Mesendoderm (in vitro differentiated cells): Measurements from ENCODE around the gene RNGTT.

Experiments
- DNase-seq: peaks from one replicate; pipeline ENCODE4 v3.0.0; 2013
- H2AK5ac ChIP-seq: 2 replicates; pipeline ENCODE4 v1.6.1; 2013; ENCODE audit warnings: low read length, inconsistent platforms
- H2BK120ac ChIP-seq: 2 replicates; pipeline ENCODE4 v1.6.1; 2013; ENCODE audit warnings: low read depth, mild to moderate bottlenecking, low read length, moderate library complexity, mixed read lengths
- H2BK15ac ChIP-seq: replicated peaks from 2 replicates; pipeline ENCODE4 v1.6.1; 2013; ENCODE audit warnings: low read depth, mild to moderate bottlenecking, moderate library complexity
- H2BK5ac ChIP-seq: 2 replicates; pipeline ENCODE4 v1.6.1; 2013; ENCODE audit warnings: low read length, inconsistent platforms
- H3K18ac ChIP-seq: 2 replicates; pipeline ENCODE4 v1.6.1; 2013; ENCODE audit warnings: mild to moderate bottlenecking, low read length, mixed read lengths
- H3K23ac ChIP-seq: one replicate; pipeline ENCODE4 v1.6.1; 2013; ENCODE audit warnings: low read length
- H3K27ac ChIP-seq: 2 replicates; pipeline ENCODE4 v1.5.1; 2013; ENCODE audit warnings: low read depth, mild to moderate bottlenecking, inconsistent platforms, low read length, moderate library complexity
- H3K27me3 ChIP-seq: 2 replicates; pipeline ENCODE4 v1.6.1; 2013; ENCODE audit warnings: low read length, control low read depth, mild to moderate bottlenecking, inconsistent platforms; ENCODE audit not compliant: insufficient read depth, poor library complexity
- H3K36me3 ChIP-seq: 2 replicates; pipeline ENCODE4 v1.6.1; 2013; ENCODE audit warnings: low read length, inconsistent platforms; ENCODE audit not compliant: control insufficient read depth, insufficient read depth
- H3K4ac ChIP-seq: one replicate; pipeline ENCODE4 v1.6.1; 2013; ENCODE audit warnings: low read depth, mild to moderate bottlenecking, low read length, moderate library complexity
- H3K4me1 ChIP-seq: 2 replicates; pipeline ENCODE4 v1.6.1; 2013; ENCODE audit warnings: low read depth, low read length, inconsistent platforms; ENCODE audit not compliant: control insufficient read depth
- H3K4me2 ChIP-seq: 2 replicates; pipeline ENCODE4 v1.6.1; 2013; ENCODE audit warnings: low read length
- H3K4me3 ChIP-seq: 2 replicates; pipeline ENCODE4 v1.5.1; 2013; ENCODE audit warnings: mild to moderate bottlenecking, low read length
- H3K56ac ChIP-seq: one replicate; pipeline ENCODE4 v1.6.1; 2013; ENCODE audit warnings: low read length
- H3K79me1 ChIP-seq: 2 replicates; pipeline ENCODE4 v1.6.1; 2013; ENCODE audit warnings: low read length, inconsistent platforms
- H3K79me2 ChIP-seq: 2 replicates; pipeline ENCODE4 v1.6.1; 2013; ENCODE audit warnings: mild to moderate bottlenecking, low read length; ENCODE audit not compliant: control insufficient read depth, insufficient read depth
- H3K9ac ChIP-seq: 2 replicates; pipeline ENCODE4 v1.6.1; 2013; ENCODE audit warnings: low read length, inconsistent platforms
- H4K5ac ChIP-seq: one replicate; pipeline ENCODE4 v1.6.1; 2013; ENCODE audit warnings: low read length
- H4K8ac ChIP-seq: one replicate; pipeline ENCODE4 v1.6.1; 2013; ENCODE audit warnings: low read depth, mild to moderate bottlenecking, control low read depth, low read length, moderate library complexity
- WGBS: extraction: QIAGEN DNeasy Blood & Tissue Kit; methylation state at CpG from one replicate; pipeline ENCODE4 v1.1.7; 2013; ENCODE audit warnings: low lambda C conversion rate, missing lambda C conversion rate; ENCODE audit not compliant: insufficient coverage; ENCODE audit errors: extremely low coverage; 5-methylcytosine and 5-hydroxymethylcytosine counted together

RNGTT gene

DNA sequence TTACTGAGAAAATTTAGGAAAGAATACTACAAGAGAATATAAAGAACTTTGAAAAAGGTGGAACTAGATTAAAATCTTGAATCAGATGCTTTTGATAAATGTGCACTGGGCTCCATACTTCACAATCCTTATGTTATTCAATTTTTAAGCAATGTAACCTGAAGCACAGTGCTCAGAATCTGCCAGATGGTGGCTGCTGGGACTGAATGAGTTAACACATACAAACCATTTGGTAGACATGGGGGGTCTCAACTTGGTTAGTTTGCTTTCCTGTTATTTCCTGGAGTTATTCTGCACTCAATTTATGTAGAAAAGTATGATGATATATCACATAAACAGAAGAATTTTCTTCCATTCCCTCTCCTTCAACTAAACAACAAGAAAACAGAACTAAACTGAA is 326.5 kb downstream of the RNGTT start:
- H3K4ac ChIP-seq, result no peak overlapping the region
- no peak overlapping the region for H2BK5ac ChIP-seq
- H3K36me3 ChIP-seq, result no peaks in the 10 kb centered on the region
- H4K5ac ChIP-seq, result no peak overlapping the region
- no peak overlapping the region for H3K27ac ChIP-seq
- no peaks in the 10 kb centered on the region for H3K79me2 ChIP-seq
- no peak overlapping the region for H4K8ac ChIP-seq
- H3K23ac ChIP-seq, result no peak overlapping the region
- H3K4me2 ChIP-seq, result no peak overlapping the region
- H3K18ac ChIP-seq, result no peak overlapping the region
- H2AK5ac ChIP-seq, result no peak overlapping the region
- no peak overlapping the region for H3K56ac ChIP-seq
- H3K9ac ChIP-seq, result no peak overlapping the region
- DNase-seq, result peak; percentile 62
- no peak overlapping the region for H3K4me3 ChIP-seq
- no peaks in the 10 kb centered on the region for H3K79me1 ChIP-seq
- no peak overlapping the region for H2BK15ac ChIP-seq
- no peaks in the 10 kb centered on the region for H3K4me1 ChIP-seq
- H2BK120ac ChIP-seq, result no peak overlapping the region
- H3K27me3 ChIP-seq, result no peaks in the 10 kb centered on the region

- Histone ChIP-seq H2AK5ac (no peak overlapping the region), H3K27ac (no peak overlapping the region), H3K4me3 (no peak overlapping the region), H2BK5ac (no peak overlapping the region), H3K56ac (no peak overlapping the region), H3K4me2 (no peak overlapping the region), H4K5ac (no peak overlapping the region), H4K8ac (no peak overlapping the region), H3K4ac (no peak overlapping the region), H3K79me1 (no peaks in the 10 kb centered on the region), H3K36me3 (no peaks in the 10 kb centered on the region), H3K23ac (no peak overlapping the region), H2BK120ac (no peak overlapping the region), H3K4me1 (peaks cover 4% of the 10 kb centered on the region), H3K18ac (no peak overlapping the region), H3K9ac (no peak overlapping the region), H3K27me3 (no peaks in the 10 kb centered on the region), H2BK15ac (no peak overlapping the region), H3K79me2 (no peaks in the 10 kb centered on the region)
- no peak for DNase-seq
- WGBS, result no CpG with 5 or more reads among the region's 3 CpGs
Observed at GRCh38 chr6:88633782-88634181, 329.6 kb downstream of the RNGTT start.

DNA sequence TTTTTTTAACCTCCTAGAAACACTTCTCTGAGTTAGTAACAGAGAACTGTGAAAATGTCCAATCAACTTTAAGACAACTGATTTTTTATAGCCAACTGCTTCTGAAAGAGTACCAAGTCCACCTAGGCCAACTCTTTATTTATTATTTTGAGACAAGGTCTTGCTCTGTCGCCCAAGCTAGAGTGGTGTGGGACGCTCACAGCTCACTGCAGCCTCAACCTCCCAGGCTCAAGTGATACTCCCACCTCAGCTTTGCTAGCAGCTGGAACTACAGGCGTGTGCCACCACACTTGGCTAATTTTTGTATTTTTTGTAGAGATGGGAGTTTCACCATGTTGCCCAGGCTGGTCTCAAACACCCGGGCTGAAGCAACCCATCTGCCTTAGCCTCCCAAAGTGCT is 331.6 kb downstream of the RNGTT start:
- no peak overlapping the region for H3K4me3 ChIP-seq
- H3K27me3 ChIP-seq, result no peaks in the 10 kb centered on the region
- H3K4me2 ChIP-seq, result no peak overlapping the region
- H2BK120ac ChIP-seq, result no peak overlapping the region
- H3K56ac ChIP-seq, result no peak overlapping the region
- no peaks in the 10 kb centered on the region for H3K79me2 ChIP-seq
- no peak overlapping the region for H3K23ac ChIP-seq
- H3K18ac ChIP-seq, result no peak overlapping the region
- no peak overlapping the region for H3K4ac ChIP-seq
- no peak overlapping the region for H3K27ac ChIP-seq
- WGBS, result no CpG with 5 or more reads among the region's 4 CpGs
- no peak overlapping the region for H2AK5ac ChIP-seq
- no peak overlapping the region for H3K9ac ChIP-seq
- no peak overlapping the region for H2BK15ac ChIP-seq
- H3K36me3 ChIP-seq, result no peaks in the 10 kb centered on the region
- no peak overlapping the region for H2BK5ac ChIP-seq
- no peak overlapping the region for H4K5ac ChIP-seq
- H3K79me1 ChIP-seq, result no peaks in the 10 kb centered on the region
- peaks cover 4% of the 10 kb centered on the region for H3K4me1 ChIP-seq
- H4K8ac ChIP-seq, result no peak overlapping the region
- DNase-seq, result no peak

DNA sequence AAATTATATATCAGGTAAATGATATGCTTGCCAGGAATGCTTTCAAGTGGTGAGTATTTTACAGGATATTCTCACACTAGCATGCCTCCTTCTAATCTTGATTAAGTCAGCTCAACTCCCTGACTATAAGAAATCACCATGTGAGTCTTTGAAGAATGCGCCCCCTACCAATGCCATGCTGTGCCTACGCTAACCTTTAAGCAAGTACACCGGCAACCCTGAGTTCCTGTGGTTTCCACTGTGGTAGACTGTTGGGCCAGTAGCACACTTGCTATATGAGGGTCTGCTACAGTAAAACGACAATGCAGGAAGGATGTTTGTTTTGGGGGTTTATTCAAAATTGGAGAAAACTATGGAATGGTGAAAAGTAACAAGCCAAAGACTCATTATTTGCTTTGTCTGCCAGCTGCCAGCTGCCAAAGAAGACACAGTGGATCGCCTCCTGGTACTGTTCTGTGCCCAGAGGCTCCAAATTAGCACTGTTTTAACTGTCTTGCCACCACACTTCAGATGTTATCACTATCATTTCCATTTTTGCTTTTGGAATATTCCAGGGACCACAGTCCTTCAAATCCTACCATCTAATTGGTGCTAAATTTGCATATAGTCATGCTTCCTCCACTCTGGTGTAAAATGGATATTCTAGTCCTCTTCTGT is 333.5 kb downstream of the RNGTT start:
- Histone ChIP-seq H2BK120ac (no peak overlapping the region), H4K5ac (no peak overlapping the region), H3K23ac (no peak overlapping the region), H3K4me1 (peaks cover 4% of the 10 kb centered on the region), H4K8ac (no peak overlapping the region), H3K4me3 (no peak overlapping the region), H3K4me2 (no peak overlapping the region), H3K27ac (no peak overlapping the region), H3K27me3 (no peaks in the 10 kb centered on the region), H3K79me2 (no peaks in the 10 kb centered on the region), H3K36me3 (no peaks in the 10 kb centered on the region), H3K9ac (no peak overlapping the region), H3K18ac (no peak overlapping the region), H2AK5ac (no peak overlapping the region), H3K79me1 (no peaks in the 10 kb centered on the region), H3K4ac (no peak overlapping the region), H2BK15ac (no peak overlapping the region), H2BK5ac (no peak overlapping the region), H3K56ac (no peak overlapping the region)
- WGBS, result no CpG with 5 or more reads among the region's 5 CpGs
- peak; percentile 93 for DNase-seq

- no peaks in the 10 kb centered on the region for H3K36me3 ChIP-seq
- no peaks in the 10 kb centered on the region for H3K79me2 ChIP-seq
- H2BK120ac ChIP-seq, result no peak overlapping the region
- no peak overlapping the region for H3K9ac ChIP-seq
- no peak overlapping the region for H3K4ac ChIP-seq
- H4K8ac ChIP-seq, result no peak overlapping the region
- no peak for DNase-seq
- no peak overlapping the region for H2BK15ac ChIP-seq
- no CpG with 5 or more reads among the region's 1 CpG for WGBS
- H3K79me1 ChIP-seq, result no peaks in the 10 kb centered on the region
- H3K27ac ChIP-seq, result no peak overlapping the region
- H2AK5ac ChIP-seq, result no peak overlapping the region
- peaks cover 4% of the 10 kb centered on the region for H3K4me1 ChIP-seq
- H3K4me2 ChIP-seq, result no peak overlapping the region
- H4K5ac ChIP-seq, result no peak overlapping the region
- no peaks in the 10 kb centered on the region for H3K27me3 ChIP-seq
- no peak overlapping the region for H3K56ac ChIP-seq
- no peak overlapping the region for H3K18ac ChIP-seq
- H3K23ac ChIP-seq, result no peak overlapping the region
- no peak overlapping the region for H2BK5ac ChIP-seq
- H3K4me3 ChIP-seq, result no peak overlapping the region
Observed at GRCh38 chr6:88626460-88626859, 337.0 kb downstream of the RNGTT start.

- no CpG with 5 or more reads among the region's 2 CpGs for WGBS
- Histone ChIP-seq H3K36me3 (no peaks in the 10 kb centered on the region), H3K79me1 (no peaks in the 10 kb centered on the region), H4K8ac (no peak overlapping the region), H4K5ac (no peak overlapping the region), H3K4me3 (no peak overlapping the region), H2BK5ac (no peak overlapping the region), H3K18ac (no peak overlapping the region), H3K4me2 (no peak overlapping the region), H2BK120ac (no peak overlapping the region), H2AK5ac (no peak overlapping the region), H3K27ac (no peak overlapping the region), H3K4me1 (no peaks in the 10 kb centered on the region), H3K4ac (no peak overlapping the region), H3K56ac (no peak overlapping the region), H2BK15ac (no peak overlapping the region), H3K27me3 (no peaks in the 10 kb centered on the region), H3K9ac (no peak overlapping the region), H3K23ac (no peak overlapping the region), H3K79me2 (no peaks in the 10 kb centered on the region)
- DNase-seq, result no peak
Observed at GRCh38 chr6:88623531-88623930, 339.9 kb downstream of the RNGTT start.
